Loucy (cell line): ENCODE results near the gene PADI1.

Experiments
- H2AFZ ChIP-seq: fragments of 200-600 bp; sonication (generic); 2 replicates; pipeline ENCODE4 v1.6.0; 2016; ENCODE audit warnings: antibody characterized with exemption, mild to moderate bottlenecking, low read length, moderate library complexity
- H3F3A ChIP-seq: fragments of 200-600 bp; 2 replicates; pipeline ENCODE4 v1.6.0; 2016; ENCODE audit warnings: antibody characterized with exemption, low read depth, mild to moderate bottlenecking
- H3K27me3 ChIP-seq: fragments of 200-600 bp; sonication (generic); 2 replicates; pipeline ENCODE4 v1.6.1; 2014; ENCODE audit warnings: low read length, mild to moderate bottlenecking; ENCODE audit not compliant: insufficient read depth, poor library complexity, severe bottlenecking
- H3K36me3 ChIP-seq: fragments of 200-600 bp; sonication (generic); 2 replicates; pipeline ENCODE4 v1.6.1; 2016; ENCODE audit warnings: low read length; ENCODE audit not compliant: insufficient read depth
- H3K4me1 ChIP-seq: fragments of 200-600 bp; sonication (generic); 2 replicates; pipeline ENCODE4 v1.5.1; 2014; ENCODE audit warnings: low read length, mild to moderate bottlenecking; ENCODE audit not compliant: insufficient read depth, poor library complexity, severe bottlenecking
- H3K4me2 ChIP-seq: fragments of 200-600 bp; sonication (generic); 2 replicates; pipeline ENCODE4 v1.6.0; 2014; ENCODE audit warnings: antibody characterized with exemption, low read length, low read depth, mild to moderate bottlenecking; ENCODE audit not compliant: poor library complexity, severe bottlenecking
- H3K4me3 ChIP-seq: fragments of 200-600 bp; sonication (generic); 2 replicates; pipeline ENCODE4 v1.5.1; 2014; ENCODE audit warnings: low read length, mild to moderate bottlenecking, mixed read lengths; ENCODE audit not compliant: poor library complexity, severe bottlenecking
- H3K79me2 ChIP-seq: fragments of 200-600 bp; sonication (generic); 2 replicates; pipeline ENCODE4 v1.6.1; 2014; ENCODE audit warnings: low read length; ENCODE audit not compliant: insufficient read depth
- H3K9ac ChIP-seq: fragments of 200-600 bp; sonication (generic); 2 replicates; pipeline ENCODE4 v1.6.0; 2014; ENCODE audit warnings: mild to moderate bottlenecking, low read depth, low read length, moderate library complexity; ENCODE audit not compliant: poor library complexity, severe bottlenecking
- H3K9me2 ChIP-seq: fragments of 200-600 bp; sonication (generic); replicated peaks from 2 replicates; pipeline ENCODE4 v1.6.1; 2016; ENCODE audit warnings: low read depth, low read length, mixed read lengths
- H3K9me3 ChIP-seq: fragments of 200-600 bp; sonication (generic); 2 replicates; pipeline ENCODE4 v1.6.1; 2014; ENCODE audit warnings: mild to moderate bottlenecking, antibody characterized with exemption, low read length, low read depth; ENCODE audit not compliant: insufficient read depth
- H4K20me1 ChIP-seq: fragments of 200-600 bp; sonication (generic); 2 replicates; pipeline ENCODE4 v1.6.0; 2014; ENCODE audit warnings: antibody characterized with exemption, low read length, mild to moderate bottlenecking; ENCODE audit not compliant: insufficient read depth, poor library complexity, severe bottlenecking
- EZH2phosphoT487 ChIP-seq: fragments of 200-600 bp; IDR thresholded peaks from 2 replicates; pipeline ENCODE4 v1.6.1; 2018; ENCODE audit warnings: antibody characterized with exemption, mild to moderate bottlenecking, moderate library complexity, borderline replicate concordance
- TF ChIP-seq, protein P1 (sequence below): fragments of 200-600 bp; sonication (generic); conservative IDR thresholded peaks from 2 replicates; pipeline ENCODE4 v1.5.1; 2014; ENCODE audit warnings: mild to moderate bottlenecking, antibody characterized with exemption, low read length

The PADI1 gene

DNA sequence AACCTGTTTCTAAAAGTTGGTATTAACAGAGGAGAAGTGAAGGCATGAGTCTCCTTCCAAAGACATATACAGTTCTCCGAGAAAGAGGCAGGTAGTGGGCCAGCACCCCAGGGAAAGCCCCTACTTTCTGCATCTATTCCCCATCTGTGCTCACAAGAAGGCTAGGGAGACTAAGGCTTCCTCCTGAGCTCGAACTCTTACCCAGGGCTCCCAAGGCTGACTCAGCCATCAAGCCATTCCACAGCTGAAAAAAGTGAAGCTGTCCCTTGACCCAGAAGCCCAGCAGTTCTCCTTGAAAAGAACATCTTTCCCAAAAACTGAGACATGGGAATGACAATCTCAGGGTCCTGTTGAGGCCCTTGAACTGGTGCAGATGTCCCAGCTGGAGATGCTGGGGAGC lies 42.0 kb downstream of the PADI1 start:
- Histone ChIP-seq H2AFZ (no peak overlapping the region), H3K4me2 (no peak overlapping the region), H3K9me3 (no peaks in the 10 kb centered on the region), H3K79me2 (no peaks in the 10 kb centered on the region), H3K27me3 (no peaks in the 10 kb centered on the region), H3K4me3 (no peak overlapping the region), H4K20me1 (no peaks in the 10 kb centered on the region), H3K36me3 (no peaks in the 10 kb centered on the region), H3K9ac (no peak overlapping the region), H3K9me2 (no peaks in the 10 kb centered on the region), H3K4me1 (no peaks in the 10 kb centered on the region), H3F3A (no peaks in the 10 kb centered on the region)
- TF ChIP-seq, protein P1, sequence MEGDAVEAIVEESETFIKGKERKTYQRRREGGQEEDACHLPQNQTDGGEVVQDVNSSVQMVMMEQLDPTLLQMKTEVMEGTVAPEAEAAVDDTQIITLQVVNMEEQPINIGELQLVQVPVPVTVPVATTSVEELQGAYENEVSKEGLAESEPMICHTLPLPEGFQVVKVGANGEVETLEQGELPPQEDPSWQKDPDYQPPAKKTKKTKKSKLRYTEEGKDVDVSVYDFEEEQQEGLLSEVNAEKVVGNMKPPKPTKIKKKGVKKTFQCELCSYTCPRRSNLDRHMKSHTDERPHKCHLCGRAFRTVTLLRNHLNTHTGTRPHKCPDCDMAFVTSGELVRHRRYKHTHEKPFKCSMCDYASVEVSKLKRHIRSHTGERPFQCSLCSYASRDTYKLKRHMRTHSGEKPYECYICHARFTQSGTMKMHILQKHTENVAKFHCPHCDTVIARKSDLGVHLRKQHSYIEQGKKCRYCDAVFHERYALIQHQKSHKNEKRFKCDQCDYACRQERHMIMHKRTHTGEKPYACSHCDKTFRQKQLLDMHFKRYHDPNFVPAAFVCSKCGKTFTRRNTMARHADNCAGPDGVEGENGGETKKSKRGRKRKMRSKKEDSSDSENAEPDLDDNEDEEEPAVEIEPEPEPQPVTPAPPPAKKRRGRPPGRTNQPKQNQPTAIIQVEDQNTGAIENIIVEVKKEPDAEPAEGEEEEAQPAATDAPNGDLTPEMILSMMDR = no peak
- TF ChIP-seq EZH2phosphoT487 = no peak

DNA sequence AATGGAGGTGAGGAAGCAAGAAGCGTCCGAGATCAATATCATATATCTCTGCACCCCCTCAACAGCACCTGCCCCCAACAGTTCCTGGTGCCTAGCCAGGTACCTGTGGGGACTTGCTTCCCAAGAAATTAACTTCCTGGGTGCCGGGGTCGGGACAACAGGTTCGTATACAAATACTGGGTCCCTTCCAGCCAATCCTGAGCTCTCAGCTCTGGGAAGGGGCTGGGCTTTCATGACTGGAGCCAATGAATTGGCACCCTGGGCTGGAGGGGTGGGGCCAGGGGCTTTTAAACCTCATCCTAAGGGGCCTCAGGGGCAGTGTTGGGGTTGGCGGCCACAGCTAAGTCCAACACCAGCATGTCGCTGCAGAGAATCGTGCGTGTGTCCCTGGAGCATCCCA lies 43.9 kb downstream of the PADI1 start, which contains the start of gene PADI3:
PADI3 (plus strand) TSS at position 318 of the 400 bp plus-strand sequence; CDS start at position 358, 40 bp downstream.
- H4K20me1 ChIP-seq = no peaks in the 10 kb centered on the region
- H3K9ac ChIP-seq = no peak within 1 kb of the TSS
- H3K36me3 ChIP-seq = no peaks in the 10 kb centered on the region
- no peaks in the 10 kb centered on the region for H3K4me1 ChIP-seq
- no peak within 1 kb of the TSS for H3K4me2 ChIP-seq
- TF ChIP-seq, protein P1 = no peak
- no peak for TF ChIP-seq EZH2phosphoT487
- H3K9me2 ChIP-seq = no peaks in the 10 kb centered on the region
- no peak within 1 kb of the TSS for H3K4me3 ChIP-seq
- no peaks in the 10 kb centered on the region for H3K79me2 ChIP-seq
- no peak within 1 kb of the TSS for H2AFZ ChIP-seq
- H3K27me3 ChIP-seq = no peaks in the 10 kb centered on the region
- no peaks in the 10 kb centered on the region for H3K9me3 ChIP-seq
- H3F3A ChIP-seq = no peaks in the 10 kb centered on the region

DNA sequence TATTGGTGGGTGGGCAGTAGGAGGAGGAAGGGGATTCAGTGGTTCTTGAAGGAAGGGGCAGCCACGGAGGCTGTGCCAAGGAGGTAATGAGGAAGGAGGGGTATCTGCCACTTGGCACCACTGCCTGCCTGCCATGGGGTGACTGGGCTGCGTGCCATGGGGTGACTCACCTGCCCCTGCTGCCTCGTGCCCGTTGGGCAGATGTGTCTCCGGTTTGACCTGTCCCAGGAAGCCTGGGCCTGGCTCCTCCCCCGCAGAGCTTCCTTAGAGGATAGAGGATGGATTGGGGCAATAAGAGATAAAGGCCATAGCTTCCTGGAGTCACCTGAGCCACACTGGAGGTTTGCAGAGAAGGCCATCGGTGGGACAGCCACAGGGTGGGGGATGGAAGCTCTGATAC lies 45.7 kb downstream of the PADI1 start:
- Histone ChIP-seq H3K9me2 (no peaks in the 10 kb centered on the region), H3K4me3 (no peak overlapping the region), H3K79me2 (no peaks in the 10 kb centered on the region), H3K4me1 (no peaks in the 10 kb centered on the region), H4K20me1 (no peaks in the 10 kb centered on the region), H3K4me2 (no peak overlapping the region), H3K9me3 (no peaks in the 10 kb centered on the region), H3K9ac (no peak overlapping the region), H2AFZ (no peak overlapping the region), H3F3A (no peaks in the 10 kb centered on the region), H3K36me3 (no peaks in the 10 kb centered on the region), H3K27me3 (no peaks in the 10 kb centered on the region)
- TF ChIP-seq EZH2phosphoT487 = no peak
- TF ChIP-seq, protein P1 = no peak
